Measurements from ENCODE around the gene PCDHB2.
"Not testable (repeated sequence)": the region's sequence is repeated elsewhere in the genome, so short reads cannot be mapped to it uniquely, and the experiment has no call there.

The PCDHB2 gene

GRCh38 chr5:141094481-141095262 lies at the start of gene PCDHB2:
PCDHB2 (plus strand) TSS chr5:141094615; CDS start chr5:141094791, 176 bp downstream.
- peaks cover 6% of the 10 kb centered on the region for H3K36me3 Mint-ChIP-seq
- no peaks in the 10 kb centered on the region for H3K4me1 Mint-ChIP-seq (ENCODE audit: low read depth)
- peaks cover 36% of the 10 kb centered on the region for H3K27me3 Mint-ChIP-seq
- no peak within 1 kb of the TSS for H3K4me3 Mint-ChIP-seq
- H3K9me3 Mint-ChIP-seq (ENCODE audit: low read depth): peaks cover 17% of the 10 kb centered on the region
- no peak within 1 kb of the TSS for H3K27ac Mint-ChIP-seq

GRCh38 chr5:141050622-141051520 lies 43.5 kb upstream of the PCDHB2 start, which contains the start of gene PCDHB1:
PCDHB1 (plus strand) TSS chr5:141051374; CDS start chr5:141051471, 97 bp downstream.
- peaks cover 2% of the 10 kb centered on the region for H3K36me3 Mint-ChIP-seq
- no peak within 1 kb of the TSS for H3K27ac Mint-ChIP-seq
- H3K4me1 Mint-ChIP-seq (ENCODE audit: low read depth): peaks cover 3% of the 10 kb centered on the region
- peaks cover 39% of the 10 kb centered on the region for H3K27me3 Mint-ChIP-seq
- peaks cover 12% of the 10 kb centered on the region for H3K9me3 Mint-ChIP-seq (ENCODE audit: low read depth)
- peak within 1 kb of the TSS; percentile 77 for H3K4me3 Mint-ChIP-seq

GRCh38 chr5:141051521-141051866 lies 42.9 kb upstream of the PCDHB2 start:
- Mint-ChIP-seq H3K9me3 (ENCODE audit: low read depth) (peaks cover 12% of the 10 kb centered on the region), H3K36me3 (peaks cover 2% of the 10 kb centered on the region), H3K27ac (no peak overlapping the region), H3K4me1 (ENCODE audit: low read depth) (peaks cover 3% of the 10 kb centered on the region), H3K4me3 (peak overlapping the region; percentile 77), H3K27me3 (peaks cover 36% of the 10 kb centered on the region)

DNA sequence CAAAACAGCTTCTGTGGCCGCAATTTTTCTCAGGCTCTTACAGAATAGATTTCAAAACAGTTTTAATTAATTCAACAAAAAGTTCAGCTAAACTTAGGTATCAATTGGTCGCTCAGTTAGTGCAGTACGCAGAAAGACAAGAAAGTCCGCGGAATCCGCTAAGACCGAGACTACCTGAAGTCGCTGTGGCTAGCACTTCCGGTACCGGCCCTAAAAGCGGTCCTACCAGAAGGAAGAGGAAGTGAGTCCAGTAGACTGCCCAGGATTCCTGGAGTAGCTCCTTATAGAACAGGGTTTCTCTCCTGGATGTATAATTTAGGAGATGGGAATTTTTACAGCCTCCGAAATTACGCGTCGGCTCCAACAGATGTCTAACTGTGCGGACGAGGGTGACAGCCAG lies 16.6 kb upstream of the PCDHB2 start:
- H3K4me3 Mint-ChIP-seq: no peak overlapping the region

GRCh38 chr5:141082228-141082627 lies 12.2 kb upstream of the PCDHB2 start:
- H3K27ac Mint-ChIP-seq: no peak overlapping the region
- peaks cover 6% of the 10 kb centered on the region for H3K4me1 Mint-ChIP-seq (ENCODE audit: low read depth)
- peaks cover 7% of the 10 kb centered on the region for H3K9me3 Mint-ChIP-seq (ENCODE audit: low read depth)
- H3K36me3 Mint-ChIP-seq: peaks cover 2% of the 10 kb centered on the region
- no peak overlapping the region for H3K4me3 Mint-ChIP-seq
- peaks cover 26% of the 10 kb centered on the region for H3K27me3 Mint-ChIP-seq

More for the DNA sequence above, 16.6 kb upstream of the PCDHB2 start:
- no peaks in the 10 kb centered on the region for H3K4me1 Mint-ChIP-seq (ENCODE audit: low read depth)
- peaks cover 5% of the 10 kb centered on the region for H3K36me3 Mint-ChIP-seq
- H3K27ac Mint-ChIP-seq: no peak overlapping the region
- peaks cover 30% of the 10 kb centered on the region for H3K27me3 Mint-ChIP-seq
- peaks cover 4% of the 10 kb centered on the region for H3K9me3 Mint-ChIP-seq (ENCODE audit: low read depth)

- Mint-ChIP-seq H3K36me3 (peaks cover 2% of the 10 kb centered on the region), H3K27ac (no peak overlapping the region), H3K4me3 (peak overlapping the region; percentile 90), H3K4me1 (ENCODE audit: low read depth) (peaks cover 6% of the 10 kb centered on the region), H3K9me3 (ENCODE audit: low read depth) (peaks cover 3% of the 10 kb centered on the region), H3K27me3 (peaks cover 17% of the 10 kb centered on the region)
Measured at GRCh38 chr5:141084487-141084989, 9.9 kb upstream of the PCDHB2 start.

DNA sequence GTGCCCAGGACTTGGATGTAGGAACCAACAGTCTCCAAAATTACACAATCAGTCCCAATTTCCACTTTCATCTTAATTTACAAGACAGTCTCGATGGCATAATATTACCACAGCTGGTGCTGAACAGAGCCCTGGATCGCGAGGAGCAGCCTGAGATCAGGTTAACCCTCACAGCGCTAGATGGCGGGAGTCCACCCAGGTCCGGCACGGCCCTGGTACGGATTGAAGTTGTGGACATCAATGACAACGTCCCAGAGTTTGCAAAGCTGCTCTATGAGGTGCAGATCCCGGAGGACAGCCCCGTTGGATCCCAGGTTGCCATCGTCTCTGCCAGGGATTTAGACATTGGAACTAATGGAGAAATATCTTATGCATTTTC lies 837 bp downstream of the PCDHB2 start:
- peaks cover 1% of the 10 kb centered on the region for H3K4me1 Mint-ChIP-seq (ENCODE audit: low read depth)
- H3K9me3 Mint-ChIP-seq (ENCODE audit: low read depth): peaks cover 17% of the 10 kb centered on the region
- H3K4me3 Mint-ChIP-seq: no peak overlapping the region
- no peak overlapping the region for H3K27ac Mint-ChIP-seq
- peaks cover 42% of the 10 kb centered on the region for H3K27me3 Mint-ChIP-seq
- peaks cover 11% of the 10 kb centered on the region for H3K36me3 Mint-ChIP-seq

DNA sequence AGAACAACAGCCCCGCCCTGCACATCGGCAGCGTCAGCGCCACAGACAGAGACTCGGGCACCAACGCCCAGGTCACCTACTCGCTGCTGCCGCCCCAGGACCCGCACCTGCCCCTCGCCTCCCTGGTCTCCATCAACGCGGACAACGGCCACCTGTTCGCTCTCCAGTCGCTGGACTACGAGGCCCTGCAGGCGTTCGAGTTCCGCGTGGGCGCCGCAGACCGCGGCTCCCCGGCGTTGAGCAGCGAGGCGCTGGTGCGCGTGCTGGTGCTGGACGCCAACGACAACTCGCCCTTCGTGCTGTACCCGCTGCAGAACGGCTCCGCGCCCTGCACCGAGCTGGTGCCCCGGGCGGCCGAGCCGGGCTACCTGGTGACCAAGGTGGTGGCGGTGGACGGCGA lies 1.8 kb downstream of the PCDHB2 start:
- not testable (repeated sequence) for H3K27ac Mint-ChIP-seq; H3K4me1 Mint-ChIP-seq (ENCODE audit: low read depth); H3K4me3 Mint-ChIP-seq
- peaks cover 13% of the 10 kb centered on the region for H3K36me3 Mint-ChIP-seq
- H3K27me3 Mint-ChIP-seq: peaks cover 47% of the 10 kb centered on the region
- peaks cover 22% of the 10 kb centered on the region for H3K9me3 Mint-ChIP-seq (ENCODE audit: low read depth)

GRCh38 chr5:141096586-141096985 lies 2.2 kb downstream of the PCDHB2 start:
- H3K4me3 Mint-ChIP-seq; H3K27ac Mint-ChIP-seq; H3K4me1 Mint-ChIP-seq (ENCODE audit: low read depth): not testable (repeated sequence)
- Mint-ChIP-seq H3K27me3 (peaks cover 51% of the 10 kb centered on the region), H3K9me3 (ENCODE audit: low read depth) (peaks cover 25% of the 10 kb centered on the region), H3K36me3 (peaks cover 13% of the 10 kb centered on the region)

- Mint-ChIP-seq H3K27me3 (peaks cover 43% of the 10 kb centered on the region), H3K4me3 (no peak within 1 kb of the TSS), H3K36me3 (peaks cover 10% of the 10 kb centered on the region), H3K27ac (no peak within 1 kb of the TSS), H3K4me1 (ENCODE audit: low read depth) (peaks cover 1% of the 10 kb centered on the region), H3K9me3 (ENCODE audit: low read depth) (peaks cover 15% of the 10 kb centered on the region)
Measured at GRCh38 chr5:141100243-141100805, 5.9 kb downstream of the PCDHB2 start, which contains the start of gene PCDHB3. PCDHB3 (plus strand) TSS chr5:141100473; CDS start chr5:141100650, 177 bp downstream.

GRCh38 chr5:141101059-141101458 lies 6.6 kb downstream of the PCDHB2 start:
- no peak overlapping the region for H3K27ac Mint-ChIP-seq
- H3K4me3 Mint-ChIP-seq: no peak overlapping the region
- H3K4me1 Mint-ChIP-seq (ENCODE audit: low read depth): peaks cover 1% of the 10 kb centered on the region
- H3K36me3 Mint-ChIP-seq: peaks cover 10% of the 10 kb centered on the region
- peaks cover 42% of the 10 kb centered on the region for H3K27me3 Mint-ChIP-seq
- peaks cover 15% of the 10 kb centered on the region for H3K9me3 Mint-ChIP-seq (ENCODE audit: low read depth)

DNA sequence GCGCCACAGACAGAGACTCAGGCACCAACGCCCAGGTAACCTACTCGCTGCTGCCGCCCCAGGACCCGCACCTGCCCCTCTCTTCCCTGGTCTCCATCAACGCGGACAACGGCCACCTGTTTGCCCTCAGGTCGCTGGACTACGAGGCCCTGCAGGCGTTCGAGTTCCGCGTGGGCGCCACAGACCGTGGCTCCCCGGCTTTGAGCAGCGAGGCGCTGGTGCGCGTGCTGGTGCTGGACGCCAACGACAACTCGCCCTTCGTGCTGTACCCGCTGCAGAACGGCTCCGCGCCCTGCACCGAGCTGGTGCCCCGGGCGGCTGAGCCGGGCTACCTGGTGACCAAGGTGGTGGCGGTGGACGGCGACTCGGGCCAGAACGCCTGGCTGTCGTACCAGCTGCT lies 7.7 kb downstream of the PCDHB2 start:
- H3K4me3 Mint-ChIP-seq; H3K4me1 Mint-ChIP-seq (ENCODE audit: low read depth): not testable (repeated sequence)

GRCh38 chr5:141102471-141102870 lies 8.1 kb downstream of the PCDHB2 start:
- H3K4me1 Mint-ChIP-seq (ENCODE audit: low read depth); H3K4me3 Mint-ChIP-seq; H3K27ac Mint-ChIP-seq; H3K36me3 Mint-ChIP-seq: not testable (repeated sequence)
- Mint-ChIP-seq H3K27me3 (peaks cover 38% of the 10 kb centered on the region), H3K9me3 (ENCODE audit: low read depth) (peaks cover 15% of the 10 kb centered on the region)

More for the DNA sequence above, 7.7 kb downstream of the PCDHB2 start:
- peaks cover 15% of the 10 kb centered on the region for H3K9me3 Mint-ChIP-seq (ENCODE audit: low read depth)
- H3K36me3 Mint-ChIP-seq, H3K27ac Mint-ChIP-seq: not testable (repeated sequence)
- peaks cover 40% of the 10 kb centered on the region for H3K27me3 Mint-ChIP-seq

DNA sequence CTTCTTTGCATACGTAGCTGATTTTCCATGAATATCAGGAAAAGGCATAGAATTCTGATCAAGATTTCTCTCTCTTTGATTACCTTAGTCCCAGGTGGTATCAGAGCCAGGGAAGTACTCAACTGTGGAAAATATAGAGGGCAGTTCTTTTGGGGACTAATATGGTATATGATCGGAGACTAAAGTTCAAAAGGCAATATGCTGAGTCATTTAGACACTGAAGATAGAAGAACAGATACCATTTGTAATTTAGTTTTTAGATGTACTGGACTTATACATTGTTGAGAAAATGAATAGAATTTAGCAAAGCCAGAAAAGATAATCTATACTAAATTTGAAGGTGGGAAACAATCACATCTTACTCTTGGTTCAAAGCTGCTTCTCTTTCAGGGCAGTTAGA lies 10.9 kb downstream of the PCDHB2 start:
- H3K27me3 Mint-ChIP-seq: peaks cover 27% of the 10 kb centered on the region
- peaks cover 11% of the 10 kb centered on the region for H3K9me3 Mint-ChIP-seq (ENCODE audit: low read depth)
- H3K4me3 Mint-ChIP-seq: no peak overlapping the region
- H3K27ac Mint-ChIP-seq: no peak overlapping the region
- H3K36me3 Mint-ChIP-seq: peaks cover 1% of the 10 kb centered on the region
- H3K4me1 Mint-ChIP-seq (ENCODE audit: low read depth): no peaks in the 10 kb centered on the region

GRCh38 chr5:141119250-141119649 lies 24.8 kb downstream of the PCDHB2 start:
- H3K4me3 Mint-ChIP-seq: no peak overlapping the region
- peaks cover 14% of the 10 kb centered on the region for H3K36me3 Mint-ChIP-seq
- H3K4me1 Mint-ChIP-seq (ENCODE audit: low read depth): no peaks in the 10 kb centered on the region
- no peak overlapping the region for H3K27ac Mint-ChIP-seq
- peaks cover 23% of the 10 kb centered on the region for H3K27me3 Mint-ChIP-seq
- H3K9me3 Mint-ChIP-seq (ENCODE audit: low read depth): peaks cover 34% of the 10 kb centered on the region

All from activated naive CD8-positive, alpha-beta T cell (primary cell).